Metanephros (tissue), 2 donors: ENCODE data around the gene RNFT2. TPM values are rescaled to one million over a fixed set of nuclear protein-coding genes. Genes with fewer than 3 reads are reported as not detected.

Source experiments
- small RNA-seq: library from RNA; depleted of rRNA; stranded (forward); fragments of <200 nt; gene quantifications from one replicate; pipeline ENCODE3, GENCODE V24; 2014; ENCODE audit warnings: low replicate concordance
- total RNA-seq: library from RNA; depleted of rRNA; stranded (reverse); fragments of >200 nt; gene quantifications from one replicate; pipeline ENCODE4 v1.2.3, GENCODE V29; 2014

RNFT2 gene
- total RNA-seq: 7.4 TPM

GRCh38 chr12:116737774-116738657, at the start of gene RNFT2, which contains the start of gene SPRING1:
RNFT2 (plus strand) TSS chr12:116738315; CDS start chr12:116740498, 2,183 bp downstream.
SPRING1 (minus strand) TSS chr12:116738069; CDS start chr12:116737900, 169 bp downstream.

GRCh38 chr12:116881325-116881876, 143.3 kb downstream of the RNFT2 start, which contains the start of gene HRK:
HRK (minus strand) TSS chr12:116881441; CDS start chr12:116881307, 134 bp downstream.

Small RNAs within 50 kb of the gene (small RNA-seq; reads per million reads assigned to genes)
- gene RNU6-558P: not detected

Other genes starting within 250 kb of the RNFT2 start
- 0.29 TPM for gene MAP1LC3B2, start 178.9 kb upstream of the RNFT2 start, total RNA-seq
- gene SPRING1, start 246 bp upstream of the RNFT2 start, total RNA-seq: 92.5 TPM
- 0.29 TPM for gene HRK, start 143.1 kb downstream of the RNFT2 start, total RNA-seq
- gene FBXW8, start 172.6 kb downstream of the RNFT2 start, total RNA-seq: 17.9 TPM